Amniotic stem cell (primary cell): Measurements from ENCODE around the gene MRPS24.
"Not testable (repeated sequence)": the region's sequence is repeated elsewhere in the genome, so short reads cannot be mapped to it uniquely, and the experiment has no call there.

Experiments used
- DNase-seq: peaks from one replicate; lab custom pipeline; 2025; lab: John Stamatoyannopoulos, UW

The MRPS24 gene

DNA sequence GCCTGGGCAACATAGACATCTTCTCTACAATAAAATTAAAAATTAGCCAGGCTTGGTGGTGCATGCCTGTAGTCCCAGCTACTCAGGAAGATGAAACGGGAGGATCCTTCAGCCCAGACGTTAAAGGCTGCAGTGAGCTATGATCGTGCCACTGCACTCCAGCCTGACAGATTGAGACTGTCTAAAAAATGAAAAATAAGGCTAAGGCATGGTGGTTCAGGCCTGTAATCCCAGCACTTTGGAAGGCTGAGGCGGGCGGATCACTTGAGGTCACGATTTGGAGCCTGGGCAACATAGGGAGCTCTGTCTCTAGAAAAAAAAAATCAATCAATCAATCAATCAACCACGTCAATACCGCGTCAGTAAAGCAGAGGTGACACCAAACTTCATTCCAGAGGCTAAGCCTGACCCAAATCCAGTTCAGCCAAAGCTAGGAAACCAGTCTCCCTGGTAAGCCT lies 31.1 kb downstream of the MRPS24 start:
- DNase-seq = no peak

DNA sequence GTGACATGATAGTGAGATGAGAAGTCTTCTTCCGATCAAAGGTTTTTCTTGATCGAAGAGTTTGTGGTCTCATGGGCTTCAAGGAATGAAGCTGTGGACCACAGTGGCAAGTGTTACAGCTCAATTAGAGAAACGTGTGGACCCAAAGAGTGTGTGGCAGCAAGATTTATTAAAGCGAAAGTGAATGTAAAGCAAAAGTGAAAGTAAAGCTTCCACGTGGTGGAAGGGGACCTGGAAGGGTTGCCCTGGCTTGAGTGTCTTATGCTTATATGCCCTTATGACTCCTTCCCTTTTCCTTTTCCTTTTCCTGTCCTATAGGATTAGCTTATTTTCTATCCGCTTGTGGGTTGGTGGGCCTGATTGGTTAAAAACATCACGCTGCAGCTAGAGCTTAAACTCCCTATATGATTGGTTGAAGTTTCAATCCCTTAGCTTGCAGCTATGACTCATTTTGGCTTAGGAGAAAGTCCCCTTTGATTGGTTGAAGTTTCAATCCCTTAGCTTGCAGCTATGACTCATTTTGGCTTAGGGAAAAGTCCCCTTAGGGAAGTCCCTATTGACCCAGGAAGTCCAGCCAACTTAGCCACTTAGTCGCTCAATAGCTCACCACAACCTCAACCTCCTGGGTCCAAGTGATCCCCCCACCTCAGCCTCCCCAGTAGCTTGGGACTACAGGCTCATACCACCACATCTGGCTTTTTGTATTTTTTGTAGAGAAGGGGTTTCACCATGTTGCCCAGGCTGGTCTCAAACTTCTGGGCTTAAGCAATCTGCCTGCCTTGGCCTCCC lies 34.7 kb downstream of the MRPS24 start:
- DNase-seq = no peak

DNA sequence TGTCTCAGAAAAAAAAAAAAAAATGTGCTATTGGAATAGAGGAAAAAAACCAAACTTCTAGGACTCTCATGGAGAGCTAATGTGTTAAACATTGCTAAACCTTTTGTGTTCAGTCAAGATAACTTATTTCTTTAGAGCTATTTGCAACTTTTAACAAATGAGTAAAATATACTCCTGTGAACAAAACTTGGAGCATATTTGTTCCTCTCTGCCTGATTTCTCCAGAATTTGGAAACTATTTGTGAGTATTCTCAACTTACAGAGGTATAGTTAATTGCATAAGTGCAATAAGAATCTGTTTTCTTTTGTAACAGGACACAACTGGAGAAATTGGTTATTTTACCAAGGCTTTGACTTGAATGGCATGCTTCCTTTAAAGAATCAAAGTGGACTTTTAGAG lies 38.4 kb downstream of the MRPS24 start:
- not testable (repeated sequence) for DNase-seq

DNA sequence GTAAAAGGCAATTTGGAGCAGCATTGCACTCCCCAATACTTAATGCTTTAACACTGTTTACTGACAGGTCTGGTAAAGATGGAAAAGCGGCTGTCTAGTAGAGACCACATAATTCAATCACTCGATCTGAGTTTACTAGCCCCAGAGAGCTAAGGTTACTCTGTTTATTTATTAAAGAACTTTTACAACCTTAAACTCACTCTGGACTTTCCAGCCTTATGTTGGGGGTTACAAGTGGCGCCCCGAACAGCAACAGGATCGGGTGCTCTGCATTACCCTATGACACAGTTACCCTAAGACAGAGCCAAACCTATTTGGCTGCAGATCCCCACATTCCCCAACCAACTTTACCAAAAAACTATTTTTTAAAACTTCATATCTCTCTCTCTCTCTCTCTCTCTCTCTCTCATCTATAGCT lies 43.9 kb downstream of the MRPS24 start:
- no peak for DNase-seq

DNA sequence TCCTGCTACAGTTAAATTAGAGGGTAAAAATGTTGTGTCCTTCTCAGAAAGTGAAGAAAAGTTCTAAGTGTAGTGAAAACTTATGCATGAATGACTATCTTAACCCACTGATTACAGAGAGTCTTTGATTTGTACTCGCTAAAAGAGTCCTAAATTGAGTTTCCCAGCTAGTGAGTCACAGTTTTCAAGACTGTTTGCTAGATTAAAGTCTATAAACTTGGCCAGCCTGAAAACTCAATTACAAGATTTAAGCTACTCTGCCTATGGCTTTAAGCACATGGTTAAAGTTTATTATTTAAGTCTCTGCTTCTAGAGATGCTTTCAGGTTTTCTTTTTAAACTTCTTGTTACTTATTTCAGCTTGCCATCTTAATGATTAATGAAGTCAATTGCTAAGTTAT lies 44.4 kb downstream of the MRPS24 start:
- DNase-seq = no peak

DNA sequence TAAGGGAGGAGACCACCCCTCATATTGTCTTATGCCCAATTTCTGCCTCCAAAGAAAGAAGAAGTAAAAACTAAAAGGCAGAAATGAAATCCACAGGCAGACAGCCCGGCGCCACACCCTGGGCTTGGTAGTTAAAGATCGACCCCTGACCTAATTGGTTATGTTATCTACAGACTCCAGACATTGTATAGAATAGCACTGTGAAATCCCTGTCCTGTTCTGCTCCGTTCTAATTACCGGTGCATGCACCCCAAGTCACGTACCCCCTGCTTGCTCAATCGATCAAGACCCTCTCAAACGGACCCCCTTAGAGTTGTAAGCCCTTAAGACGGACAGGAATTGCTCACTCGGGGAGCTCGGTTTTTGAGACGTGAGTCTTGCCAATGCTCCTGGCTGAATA lies 44.8 kb downstream of the MRPS24 start:
- DNase-seq = not testable (repeated sequence)

DNA sequence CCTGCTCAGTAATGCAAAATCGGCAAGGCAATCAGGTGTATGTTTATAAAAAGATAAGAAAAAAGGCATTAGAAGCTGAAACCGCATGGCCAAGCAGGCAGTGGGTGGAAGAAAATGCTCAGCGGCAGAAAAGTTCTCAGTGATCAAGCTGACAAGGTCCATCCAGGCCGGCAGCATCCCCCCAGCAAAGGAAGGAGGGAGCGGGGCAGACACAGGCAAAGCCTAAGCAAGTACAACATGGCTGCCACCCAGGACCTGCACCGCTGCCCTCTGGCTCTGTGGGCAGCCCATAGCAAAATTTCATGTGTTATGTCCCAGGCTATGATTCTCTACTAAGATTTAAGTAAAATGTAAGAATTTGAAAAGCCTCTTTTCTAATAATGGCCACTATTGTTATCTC lies 45.4 kb downstream of the MRPS24 start:
- DNase-seq = no peak

DNA sequence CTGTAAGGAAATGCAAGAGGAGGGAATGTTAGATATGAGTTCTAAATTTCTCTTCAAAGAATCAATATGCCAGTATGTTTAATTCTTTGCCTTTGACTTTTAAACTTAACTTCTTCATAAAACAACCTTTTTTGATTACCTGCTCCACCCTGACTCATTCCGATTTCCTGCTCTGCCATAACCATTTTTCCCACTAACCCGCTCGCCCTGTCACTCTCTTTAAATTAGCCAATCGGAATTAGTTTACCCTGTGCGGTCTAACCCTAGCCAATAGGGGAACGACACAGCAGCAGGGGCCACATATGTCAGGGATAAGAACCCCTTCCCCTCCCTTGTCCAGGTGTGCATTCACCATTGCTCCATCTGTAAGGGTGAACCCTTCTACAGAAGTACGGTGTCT lies 45.9 kb downstream of the MRPS24 start:
- not testable (repeated sequence) for DNase-seq
